Peyer's patch (tissue), 4 donors: Measurements from ENCODE around the gene RAB5IF.

Experiments
- CTCF ChIP-seq, 6 experiments: fragments of 450-650 bp in 4 of 6; fragments of 200-600 bp in 2 of 6; sonication (generic) in 1 of 6; IDR thresholded peaks; one replicate each; pipeline ENCODE4 v1.5.1; 2017 to 2019; ENCODE audit warnings: antibody characterized with exemption in 6 of 6, mild to moderate bottlenecking in 3 of 6, moderate library complexity in 1 of 6
- POLR2A ChIP-seq, 2 donors: fragments of 450-650 bp; IDR thresholded peaks; one replicate each; pipeline ENCODE4 v1.5.1; 2017; ENCODE audit warnings: antibody characterized with exemption in 2 of 2, mild to moderate bottlenecking in 2 of 2, moderate library complexity in 2 of 2

DNA sequence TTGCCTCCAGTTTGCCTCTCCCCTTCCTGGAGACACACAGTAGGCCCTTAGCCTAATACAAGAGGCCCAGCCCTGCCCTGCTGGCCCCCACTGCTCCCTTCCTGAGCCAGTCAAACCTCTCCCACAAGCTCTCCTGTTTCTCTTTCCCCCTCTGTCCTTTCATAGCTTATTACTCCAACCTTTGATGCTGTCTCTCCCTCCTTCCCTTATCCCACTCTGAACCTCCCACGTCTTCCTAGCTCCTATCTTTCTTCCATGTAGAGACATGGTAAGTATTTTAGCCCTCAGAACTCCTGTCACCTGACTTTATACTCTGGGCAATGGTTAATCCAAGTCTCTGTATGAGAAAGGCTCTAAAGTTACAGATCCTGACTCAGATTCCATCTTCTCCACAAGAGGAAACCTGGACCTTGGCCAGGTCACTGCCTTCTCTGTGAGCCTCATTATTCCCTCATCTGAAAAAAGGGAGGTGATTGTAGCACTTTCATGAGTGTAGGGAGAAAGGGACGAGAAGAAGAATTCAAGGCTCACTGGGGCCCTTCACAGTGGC lies 25.5 kb upstream of the RAB5IF start:
- no peak for TF ChIP-seq CTCF (IDR thresholded peaks at IDR 0.05)
- TF ChIP-seq POLR2A (IDR thresholded peaks at IDR 0.05): no peak
